Epithelial cell of prostate (primary cell): ENCODE results near the gene PTPRT.

Source experiments
- DNase-seq: peaks from one replicate; pipeline ENCODE4 v3.0.0-alpha.2; 2011; ENCODE audit warnings: low read depth, low spot score
- H3K27ac ChIP-seq: fragments of 450-650 bp; 2 replicates; pipeline ENCODE4 v1.5.1; 2017; ENCODE audit warnings: mild to moderate bottlenecking

Gene PTPRT

GRCh38 chr20:42749556-42749955 lies 440.1 kb downstream of the PTPRT start:
- DNase-seq = no peak
- no peak overlapping the region for H3K27ac ChIP-seq

- no peak for DNase-seq
- H3K27ac ChIP-seq = no peak overlapping the region
These were observed 441.8 kb downstream of the PTPRT start for GRCh38 chr20:42747765-42748411.

GRCh38 chr20:42744756-42745465 lies 444.8 kb downstream of the PTPRT start:
- H3K27ac ChIP-seq = no peak overlapping the region
- DNase-seq = no peak

GRCh38 chr20:42742926-42743325 lies 446.8 kb downstream of the PTPRT start:
- no peak overlapping the region for H3K27ac ChIP-seq
- DNase-seq = no peak

- DNase-seq = no peak
- no peak overlapping the region for H3K27ac ChIP-seq
These were observed 447.8 kb downstream of the PTPRT start for GRCh38 chr20:42741906-42742305.

- no peak for DNase-seq
- H3K27ac ChIP-seq = no peak overlapping the region
These were observed 449.4 kb downstream of the PTPRT start for GRCh38 chr20:42740226-42740870.

GRCh38 chr20:42739683-42740082 lies 450.0 kb downstream of the PTPRT start:
- H3K27ac ChIP-seq = no peak overlapping the region
- no peak for DNase-seq

GRCh38 chr20:42735539-42735938 lies 454.2 kb downstream of the PTPRT start:
- no peak overlapping the region for H3K27ac ChIP-seq
- no peak for DNase-seq

GRCh38 chr20:42734660-42735368 lies 454.9 kb downstream of the PTPRT start:
- no peak overlapping the region for H3K27ac ChIP-seq
- no peak for DNase-seq

- no peak for DNase-seq
These were observed 467.8 kb downstream of the PTPRT start for GRCh38 chr20:42721923-42722322.

GRCh38 chr20:42714298-42715141 lies 475.2 kb downstream of the PTPRT start:
- H3K27ac ChIP-seq = no peak overlapping the region
- DNase-seq = no peak

More at GRCh38 chr20:42721923-42722322, 467.8 kb downstream of the PTPRT start:
- H3K27ac ChIP-seq = no peak overlapping the region

- DNase-seq = no peak
- no peak overlapping the region for H3K27ac ChIP-seq
These were observed 481.4 kb downstream of the PTPRT start for GRCh38 chr20:42708266-42708665.

- H3K27ac ChIP-seq = no peak overlapping the region
- no peak for DNase-seq
These were observed 482.9 kb downstream of the PTPRT start for GRCh38 chr20:42706759-42707158.

GRCh38 chr20:42705550-42705949 lies 484.2 kb downstream of the PTPRT start:
- no peak overlapping the region for H3K27ac ChIP-seq
- DNase-seq = no peak

GRCh38 chr20:42703744-42704143 lies 486.0 kb downstream of the PTPRT start:
- no peak for DNase-seq
- H3K27ac ChIP-seq = no peak overlapping the region

GRCh38 chr20:42701948-42702347 lies 487.8 kb downstream of the PTPRT start:
- no peak for DNase-seq
- no peak overlapping the region for H3K27ac ChIP-seq

- DNase-seq = no peak
These were observed 489.3 kb downstream of the PTPRT start for GRCh38 chr20:42700372-42700771.

GRCh38 chr20:42697962-42698361 lies 491.7 kb downstream of the PTPRT start:
- no peak overlapping the region for H3K27ac ChIP-seq
- no peak for DNase-seq

More at GRCh38 chr20:42700372-42700771, 489.3 kb downstream of the PTPRT start:
- H3K27ac ChIP-seq = no peak overlapping the region

GRCh38 chr20:42690842-42691437 lies 498.8 kb downstream of the PTPRT start:
- no peak overlapping the region for H3K27ac ChIP-seq
- DNase-seq = no peak
